H1 (cell line): ENCODE results near the gene PCDHA1. TPM values are rescaled to one million over a fixed set of nuclear protein-coding genes. Genes with fewer than 3 reads are reported as not detected.

Source experiments
- CHD1 ChIP-seq: IDR thresholded peaks from 2 replicates; pipeline ENCODE4 v1.6.1; 2012; ENCODE audit warnings: low read depth, low read length, improper control_type of control experiment
- CTCF ChIP-seq, 3 experiments: IDR thresholded peaks; 1 replicate in 2 of 3; 2 replicates in 1 of 3; pipeline versions ENCODE4 v1.5.1 to v1.6.1; 2011; ENCODE audit warnings: low read length in 3 of 3, mild to moderate bottlenecking in 3 of 3, inconsistent platforms in 2 of 3, low read depth in 1 of 3, moderate library complexity in 1 of 3; ENCODE audit not compliant: insufficient read depth in 1 of 3; ENCODE audit errors: control extremely low read depth in 1 of 3
- KDM1A ChIP-seq: fragments of 200-600, 300-600 bp; sonication (generic); IDR thresholded peaks from 2 replicates; pipeline ENCODE4 v1.7.1; 2016; ENCODE audit warnings: mild to moderate bottlenecking, low read length, borderline replicate concordance
- RXRA ChIP-seq: IDR thresholded peaks from 2 replicates; pipeline ENCODE4 v1.6.1; 2011; ENCODE audit warnings: low read depth, mild to moderate bottlenecking, low read length, moderate library complexity; ENCODE audit not compliant: insufficient read depth
- SIX5 ChIP-seq: IDR thresholded peaks from 2 replicates; pipeline ENCODE4 v1.6.1; 2011; ENCODE audit warnings: mild to moderate bottlenecking, low read depth, low read length
- SP1 ChIP-seq: IDR thresholded peaks from 2 replicates; pipeline ENCODE4 v1.6.1; 2011; ENCODE audit warnings: low read depth, low read length
- ZNF274 ChIP-seq: IDR thresholded peaks from 2 replicates; pipeline ENCODE4 v1.7.0; 2012; ENCODE audit warnings: low read length, borderline replicate concordance; ENCODE audit errors: extremely low read depth
- polyA plus RNA-seq, 7 experiments: library from polyadenylated mRNA; depleted of rRNA in 3 of 7; stranded (reverse) in 5 of 7; unstranded in 2 of 7; fragments of >200 nt in 5 of 7; fragments of 200-250 nt in 2 of 7; gene quantifications; 1 replicate in 5 of 7; 2 replicates in 1 of 7; 4 replicates in 1 of 7; pipeline versions ENCODE4 v1.2.1 to v1.2.3, GENCODE V29; 2011 to 2013; ENCODE audit warnings: missing spikeins in 2 of 7, mixed read lengths in 2 of 7
- total RNA-seq: library from RNA; stranded (reverse); fragmentation: NEBNext Ultra II Directional; extraction: Animal tissue kit (Norgen Biotek cat#: 25700); gene quantifications from 2 replicates; pipeline ENCODE4 v1.2.1, GENCODE V29; 2021
- TF ChIP-seq, protein P1 (sequence below): fragments of 300-600 bp; sonication (generic); IDR thresholded peaks from 2 replicates; pipeline ENCODE4 v1.7.1; 2012; ENCODE audit warnings: low read length, moderate library complexity, mild to moderate bottlenecking, inconsistent platforms; ENCODE audit not compliant: insufficient replicate concordance

The PCDHA1 gene
- total and polyA plus RNA-seq, 2 of the 8 experiments (the other 6 are each of a cell fraction or from before 2014, with no cell fraction given) = 0.23 to 0.50 TPM

DNA sequence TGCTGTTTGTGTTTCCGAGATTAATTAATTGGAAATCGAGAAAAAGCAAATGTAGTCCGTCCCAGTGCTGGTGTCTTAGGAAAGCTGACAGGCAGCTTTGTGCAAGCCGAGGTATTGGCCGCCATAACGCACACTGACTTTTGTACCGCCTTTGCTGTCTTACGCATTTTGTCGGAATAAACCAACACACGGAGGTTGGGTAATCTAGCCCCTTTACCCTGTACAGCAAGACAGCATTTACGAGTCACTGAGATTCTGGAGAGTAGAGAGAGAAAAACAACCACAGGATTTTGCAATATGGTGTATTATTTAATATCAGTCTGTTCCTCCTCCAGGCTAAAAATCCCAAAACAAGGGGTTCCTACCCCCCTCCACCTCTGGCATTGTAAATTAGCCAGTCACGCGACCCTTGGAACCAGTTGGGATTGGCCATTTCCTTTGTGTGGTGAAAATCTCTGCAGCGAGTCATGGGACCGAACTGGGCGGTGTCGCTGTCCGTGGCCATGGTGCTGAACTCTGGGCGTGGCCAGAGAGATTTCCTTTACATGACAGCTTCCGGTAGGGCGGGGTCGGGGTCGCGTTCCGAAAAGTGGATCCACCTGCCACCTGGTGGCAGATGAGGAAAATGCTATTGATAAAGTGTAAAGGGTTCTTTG lies 255.0 kb downstream of the PCDHA1 start (continued):
- peak; percentile 56 to 93 (median 76) for TF ChIP-seq CTCF (IDR thresholded peaks at IDR 0.05; ENCODE audit: control extremely low read depth in 1 of 3, insufficient read depth in 1 of 3, low read depth in 1 of 3, low read length in 3 of 3)
- TF ChIP-seq SP1 = peak; percentile 90
- TF ChIP-seq RXRA = no peak
- no peak for TF ChIP-seq KDM1A
- TF ChIP-seq SIX5 = peak; percentile 54
- peak; percentile 96 for TF ChIP-seq CHD1
- TF ChIP-seq, protein P1, sequence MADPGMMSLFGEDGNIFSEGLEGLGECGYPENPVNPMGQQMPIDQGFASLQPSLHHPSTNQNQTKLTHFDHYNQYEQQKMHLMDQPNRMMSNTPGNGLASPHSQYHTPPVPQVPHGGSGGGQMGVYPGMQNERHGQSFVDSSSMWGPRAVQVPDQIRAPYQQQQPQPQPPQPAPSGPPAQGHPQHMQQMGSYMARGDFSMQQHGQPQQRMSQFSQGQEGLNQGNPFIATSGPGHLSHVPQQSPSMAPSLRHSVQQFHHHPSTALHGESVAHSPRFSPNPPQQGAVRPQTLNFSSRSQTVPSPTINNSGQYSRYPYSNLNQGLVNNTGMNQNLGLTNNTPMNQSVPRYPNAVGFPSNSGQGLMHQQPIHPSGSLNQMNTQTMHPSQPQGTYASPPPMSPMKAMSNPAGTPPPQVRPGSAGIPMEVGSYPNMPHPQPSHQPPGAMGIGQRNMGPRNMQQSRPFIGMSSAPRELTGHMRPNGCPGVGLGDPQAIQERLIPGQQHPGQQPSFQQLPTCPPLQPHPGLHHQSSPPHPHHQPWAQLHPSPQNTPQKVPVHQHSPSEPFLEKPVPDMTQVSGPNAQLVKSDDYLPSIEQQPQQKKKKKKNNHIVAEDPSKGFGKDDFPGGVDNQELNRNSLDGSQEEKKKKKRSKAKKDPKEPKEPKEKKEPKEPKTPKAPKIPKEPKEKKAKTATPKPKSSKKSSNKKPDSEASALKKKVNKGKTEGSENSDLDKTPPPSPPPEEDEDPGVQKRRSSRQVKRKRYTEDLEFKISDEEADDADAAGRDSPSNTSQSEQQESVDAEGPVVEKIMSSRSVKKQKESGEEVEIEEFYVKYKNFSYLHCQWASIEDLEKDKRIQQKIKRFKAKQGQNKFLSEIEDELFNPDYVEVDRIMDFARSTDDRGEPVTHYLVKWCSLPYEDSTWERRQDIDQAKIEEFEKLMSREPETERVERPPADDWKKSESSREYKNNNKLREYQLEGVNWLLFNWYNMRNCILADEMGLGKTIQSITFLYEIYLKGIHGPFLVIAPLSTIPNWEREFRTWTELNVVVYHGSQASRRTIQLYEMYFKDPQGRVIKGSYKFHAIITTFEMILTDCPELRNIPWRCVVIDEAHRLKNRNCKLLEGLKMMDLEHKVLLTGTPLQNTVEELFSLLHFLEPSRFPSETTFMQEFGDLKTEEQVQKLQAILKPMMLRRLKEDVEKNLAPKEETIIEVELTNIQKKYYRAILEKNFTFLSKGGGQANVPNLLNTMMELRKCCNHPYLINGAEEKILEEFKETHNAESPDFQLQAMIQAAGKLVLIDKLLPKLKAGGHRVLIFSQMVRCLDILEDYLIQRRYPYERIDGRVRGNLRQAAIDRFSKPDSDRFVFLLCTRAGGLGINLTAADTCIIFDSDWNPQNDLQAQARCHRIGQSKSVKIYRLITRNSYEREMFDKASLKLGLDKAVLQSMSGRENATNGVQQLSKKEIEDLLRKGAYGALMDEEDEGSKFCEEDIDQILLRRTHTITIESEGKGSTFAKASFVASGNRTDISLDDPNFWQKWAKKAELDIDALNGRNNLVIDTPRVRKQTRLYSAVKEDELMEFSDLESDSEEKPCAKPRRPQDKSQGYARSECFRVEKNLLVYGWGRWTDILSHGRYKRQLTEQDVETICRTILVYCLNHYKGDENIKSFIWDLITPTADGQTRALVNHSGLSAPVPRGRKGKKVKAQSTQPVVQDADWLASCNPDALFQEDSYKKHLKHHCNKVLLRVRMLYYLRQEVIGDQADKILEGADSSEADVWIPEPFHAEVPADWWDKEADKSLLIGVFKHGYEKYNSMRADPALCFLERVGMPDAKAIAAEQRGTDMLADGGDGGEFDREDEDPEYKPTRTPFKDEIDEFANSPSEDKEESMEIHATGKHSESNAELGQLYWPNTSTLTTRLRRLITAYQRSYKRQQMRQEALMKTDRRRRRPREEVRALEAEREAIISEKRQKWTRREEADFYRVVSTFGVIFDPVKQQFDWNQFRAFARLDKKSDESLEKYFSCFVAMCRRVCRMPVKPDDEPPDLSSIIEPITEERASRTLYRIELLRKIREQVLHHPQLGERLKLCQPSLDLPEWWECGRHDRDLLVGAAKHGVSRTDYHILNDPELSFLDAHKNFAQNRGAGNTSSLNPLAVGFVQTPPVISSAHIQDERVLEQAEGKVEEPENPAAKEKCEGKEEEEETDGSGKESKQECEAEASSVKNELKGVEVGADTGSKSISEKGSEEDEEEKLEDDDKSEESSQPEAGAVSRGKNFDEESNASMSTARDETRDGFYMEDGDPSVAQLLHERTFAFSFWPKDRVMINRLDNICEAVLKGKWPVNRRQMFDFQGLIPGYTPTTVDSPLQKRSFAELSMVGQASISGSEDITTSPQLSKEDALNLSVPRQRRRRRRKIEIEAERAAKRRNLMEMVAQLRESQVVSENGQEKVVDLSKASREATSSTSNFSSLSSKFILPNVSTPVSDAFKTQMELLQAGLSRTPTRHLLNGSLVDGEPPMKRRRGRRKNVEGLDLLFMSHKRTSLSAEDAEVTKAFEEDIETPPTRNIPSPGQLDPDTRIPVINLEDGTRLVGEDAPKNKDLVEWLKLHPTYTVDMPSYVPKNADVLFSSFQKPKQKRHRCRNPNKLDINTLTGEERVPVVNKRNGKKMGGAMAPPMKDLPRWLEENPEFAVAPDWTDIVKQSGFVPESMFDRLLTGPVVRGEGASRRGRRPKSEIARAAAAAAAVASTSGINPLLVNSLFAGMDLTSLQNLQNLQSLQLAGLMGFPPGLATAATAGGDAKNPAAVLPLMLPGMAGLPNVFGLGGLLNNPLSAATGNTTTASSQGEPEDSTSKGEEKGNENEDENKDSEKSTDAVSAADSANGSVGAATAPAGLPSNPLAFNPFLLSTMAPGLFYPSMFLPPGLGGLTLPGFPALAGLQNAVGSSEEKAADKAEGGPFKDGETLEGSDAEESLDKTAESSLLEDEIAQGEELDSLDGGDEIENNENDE = no peak
- TF ChIP-seq ZNF274 = no peak
